GM12875 (cell line): ENCODE results near the gene ABLIM3.
"Not testable (repeated sequence)": the region's sequence is repeated elsewhere in the genome, so short reads cannot be mapped to it uniquely, and the experiment has no call there.

ENCODE experiments used
- H3K4me3 ChIP-seq: one replicate; pipeline ENCODE4 v1.5.1; 2011; ENCODE audit warnings: low read depth, low read length, control low read depth
- TF ChIP-seq, protein P1 (sequence below): IDR thresholded peaks from 2 replicates; pipeline ENCODE4 v1.5.1; 2011; ENCODE audit warnings: low read depth, mild to moderate bottlenecking, control low read depth, inconsistent platforms, low read length, moderate library complexity, borderline replicate concordance; ENCODE audit not compliant: insufficient read depth

ABLIM3 gene

DNA sequence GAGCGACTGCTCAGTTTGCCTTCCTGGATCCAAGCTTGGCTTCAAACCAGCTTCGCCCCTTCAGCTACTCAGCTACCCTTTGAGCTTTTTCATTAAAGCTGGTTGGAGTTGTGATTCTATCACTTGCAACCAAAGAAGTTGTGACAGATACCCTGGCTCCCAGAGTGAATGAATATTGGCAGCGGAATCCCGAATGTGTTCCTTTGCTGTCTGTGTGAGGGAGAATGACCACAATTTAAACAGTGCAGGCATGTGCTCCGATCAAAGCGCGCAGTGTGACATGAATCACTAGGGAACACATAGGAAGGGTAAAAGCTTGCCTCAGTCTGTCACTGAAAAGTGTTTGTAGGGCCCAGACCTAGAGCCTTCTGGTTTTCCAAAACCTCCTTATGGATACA is 123.8 kb downstream of the ABLIM3 start:
- no peak overlapping the region for H3K4me3 ChIP-seq
- TF ChIP-seq, protein P1, sequence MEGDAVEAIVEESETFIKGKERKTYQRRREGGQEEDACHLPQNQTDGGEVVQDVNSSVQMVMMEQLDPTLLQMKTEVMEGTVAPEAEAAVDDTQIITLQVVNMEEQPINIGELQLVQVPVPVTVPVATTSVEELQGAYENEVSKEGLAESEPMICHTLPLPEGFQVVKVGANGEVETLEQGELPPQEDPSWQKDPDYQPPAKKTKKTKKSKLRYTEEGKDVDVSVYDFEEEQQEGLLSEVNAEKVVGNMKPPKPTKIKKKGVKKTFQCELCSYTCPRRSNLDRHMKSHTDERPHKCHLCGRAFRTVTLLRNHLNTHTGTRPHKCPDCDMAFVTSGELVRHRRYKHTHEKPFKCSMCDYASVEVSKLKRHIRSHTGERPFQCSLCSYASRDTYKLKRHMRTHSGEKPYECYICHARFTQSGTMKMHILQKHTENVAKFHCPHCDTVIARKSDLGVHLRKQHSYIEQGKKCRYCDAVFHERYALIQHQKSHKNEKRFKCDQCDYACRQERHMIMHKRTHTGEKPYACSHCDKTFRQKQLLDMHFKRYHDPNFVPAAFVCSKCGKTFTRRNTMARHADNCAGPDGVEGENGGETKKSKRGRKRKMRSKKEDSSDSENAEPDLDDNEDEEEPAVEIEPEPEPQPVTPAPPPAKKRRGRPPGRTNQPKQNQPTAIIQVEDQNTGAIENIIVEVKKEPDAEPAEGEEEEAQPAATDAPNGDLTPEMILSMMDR: no peak

DNA sequence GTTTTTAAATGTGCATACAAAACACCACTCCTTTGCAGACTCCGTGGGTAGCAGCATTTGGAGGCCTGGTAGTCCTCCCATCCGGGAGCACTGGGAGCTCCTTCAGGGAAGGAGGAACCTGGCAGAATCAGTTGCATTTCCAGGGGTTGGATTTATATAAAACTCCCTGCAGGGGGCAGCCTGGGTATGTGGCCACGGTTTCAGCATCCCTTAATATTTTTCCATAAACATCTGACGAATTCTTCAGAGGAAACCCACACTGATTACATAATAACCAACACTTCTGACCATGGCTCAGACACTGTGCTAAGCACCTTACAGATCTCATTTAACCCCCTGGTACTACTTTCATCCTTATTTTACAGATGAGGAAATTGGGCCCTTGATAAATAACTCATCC is 124.3 kb downstream of the ABLIM3 start:
- TF ChIP-seq, protein P1: no peak
- no peak overlapping the region for H3K4me3 ChIP-seq

DNA sequence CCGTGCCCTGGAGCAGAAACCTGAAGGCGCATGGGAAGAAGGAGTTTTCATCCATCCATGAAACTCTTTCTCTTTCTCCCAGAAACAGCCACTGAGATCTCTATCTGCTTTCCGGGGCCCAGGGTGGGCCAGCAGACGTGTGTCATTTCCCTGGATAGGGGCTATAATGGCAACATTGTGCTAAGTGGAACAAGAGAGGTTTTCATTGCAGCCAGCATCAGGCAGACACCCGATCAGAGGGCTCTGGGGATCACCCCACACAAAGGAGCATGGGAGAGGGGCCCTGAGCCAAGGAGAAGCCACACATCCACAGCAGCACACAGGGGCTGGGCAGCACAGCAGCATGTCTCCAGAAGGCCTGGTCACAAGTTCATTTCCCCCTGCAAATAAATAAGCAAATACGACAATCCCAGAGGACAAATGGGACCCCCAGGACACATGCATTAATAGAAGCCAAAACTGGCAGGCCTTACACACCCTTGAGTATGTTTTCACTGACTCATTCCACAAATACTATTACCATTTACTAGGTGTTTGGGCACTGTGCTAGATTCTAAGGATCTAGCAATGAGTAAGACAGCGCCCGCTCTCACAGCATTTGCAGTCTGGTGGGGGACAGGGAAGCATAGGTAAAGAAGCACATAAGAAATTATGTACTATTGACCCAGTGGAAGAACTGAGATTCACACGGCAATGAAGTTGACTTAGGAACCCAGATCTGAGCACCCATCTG is 126.1 kb downstream of the ABLIM3 start:
- H3K4me3 ChIP-seq: no peak overlapping the region
- TF ChIP-seq, protein P1: no peak

DNA sequence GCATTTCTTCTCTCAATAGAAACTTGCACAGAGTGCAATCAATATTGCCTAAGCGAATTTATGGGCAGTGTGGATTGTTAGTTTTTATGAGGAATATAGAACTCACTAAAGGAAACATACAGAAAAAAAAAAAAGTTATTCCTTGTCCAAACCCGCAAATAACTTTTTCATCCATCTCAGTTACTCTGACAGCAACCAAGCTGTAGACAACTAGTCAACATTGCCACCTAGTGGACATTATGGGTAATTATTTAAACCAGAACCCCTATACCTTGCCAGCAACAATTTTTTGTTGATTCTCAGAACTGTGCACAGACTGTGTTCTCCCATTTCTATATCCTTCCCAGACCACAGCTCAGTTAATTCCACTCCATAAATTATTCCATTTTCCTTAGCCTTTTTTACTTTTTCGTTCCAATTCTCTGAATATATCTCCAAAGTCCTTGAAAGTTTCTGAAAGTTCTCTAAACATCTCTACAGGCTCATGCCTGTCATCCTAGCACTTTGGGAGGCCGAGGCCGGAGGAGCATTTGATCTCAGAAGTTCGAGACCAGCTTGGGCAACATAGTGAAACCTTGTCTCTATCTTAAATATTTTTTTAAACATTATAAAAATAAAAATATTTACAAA is 127.8 kb downstream of the ABLIM3 start:
- TF ChIP-seq, protein P1: peak; percentile 36; the same call in 1 of the 2 replicates
- H3K4me3 ChIP-seq: no peak overlapping the region

DNA sequence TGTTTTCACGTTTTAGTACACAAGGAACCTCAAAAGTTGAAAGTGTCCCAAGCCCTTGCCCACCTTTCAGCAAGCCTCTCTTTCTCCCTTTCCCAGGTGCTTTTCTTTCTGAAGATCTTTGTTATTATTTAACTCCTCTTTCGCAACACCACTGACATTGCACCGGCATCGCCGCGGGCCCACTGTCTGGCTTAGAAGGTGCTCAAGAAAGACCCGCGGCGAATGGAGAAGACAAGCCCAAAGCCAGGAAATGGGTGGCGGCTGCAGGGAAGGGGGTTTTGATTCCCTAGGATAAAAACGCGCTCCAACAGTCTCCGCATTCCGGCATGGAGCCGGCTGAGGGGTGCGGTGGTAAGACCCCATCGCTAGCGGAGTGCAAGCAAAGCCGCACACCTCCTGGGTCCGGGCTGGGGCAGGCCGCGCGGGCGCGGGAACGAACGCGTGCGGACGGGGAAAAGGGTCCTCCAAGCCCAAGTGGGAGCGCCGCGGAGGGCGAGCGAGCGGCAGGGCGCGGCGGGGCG is 130.0 kb downstream of the ABLIM3 start:
- no peak overlapping the region for H3K4me3 ChIP-seq
- TF ChIP-seq, protein P1: no peak

DNA sequence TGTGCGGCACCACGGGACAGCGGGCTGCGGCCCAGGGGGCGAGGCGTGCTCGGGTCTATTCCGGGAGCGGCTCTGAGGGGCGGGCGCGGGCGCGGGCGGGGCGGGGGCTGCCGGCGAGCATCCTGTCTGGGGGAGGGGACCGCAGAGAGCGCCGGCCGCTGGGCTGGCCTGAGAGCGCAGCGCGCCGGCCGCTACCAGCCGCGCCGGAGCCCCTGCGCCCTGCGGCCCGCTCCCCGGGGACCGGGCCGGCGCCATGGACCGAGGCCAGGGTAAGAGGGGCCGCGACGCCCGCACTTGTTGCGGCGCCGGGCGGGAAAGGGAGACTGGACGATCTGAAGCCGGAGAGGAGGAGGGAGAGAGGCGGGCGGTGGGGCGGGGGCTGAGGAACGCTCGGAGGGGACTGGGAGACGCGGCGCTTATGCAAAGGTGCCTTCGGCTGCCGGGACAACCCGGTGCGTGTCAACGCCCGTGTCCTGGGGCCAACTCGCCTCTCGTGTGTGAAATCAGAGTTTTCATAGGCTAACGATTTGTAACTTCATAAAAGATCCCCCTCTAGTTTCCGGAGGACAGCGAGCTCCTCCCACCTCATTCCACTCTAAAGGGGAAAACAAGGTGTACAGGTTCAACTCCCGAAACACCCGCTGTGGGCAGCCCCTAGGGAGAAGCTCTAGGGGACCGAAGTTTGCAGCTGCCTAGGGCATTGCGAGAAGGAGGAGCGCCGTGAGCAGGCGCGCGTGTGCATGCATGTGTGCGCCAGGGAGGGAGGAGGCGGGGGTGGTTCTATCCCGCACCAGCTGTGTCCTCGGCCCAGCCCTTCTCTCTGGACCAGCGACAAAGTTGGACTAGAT is 130.6 kb downstream of the ABLIM3 start, which contains the start of gene AFAP1L1:
AFAP1L1 (plus strand) TSS at position 144 of the 848 bp plus-strand sequence; CDS start at position 254, 110 bp downstream.
- H3K4me3 ChIP-seq: no peak within 1 kb of the TSS
- TF ChIP-seq, protein P1: no peak

DNA sequence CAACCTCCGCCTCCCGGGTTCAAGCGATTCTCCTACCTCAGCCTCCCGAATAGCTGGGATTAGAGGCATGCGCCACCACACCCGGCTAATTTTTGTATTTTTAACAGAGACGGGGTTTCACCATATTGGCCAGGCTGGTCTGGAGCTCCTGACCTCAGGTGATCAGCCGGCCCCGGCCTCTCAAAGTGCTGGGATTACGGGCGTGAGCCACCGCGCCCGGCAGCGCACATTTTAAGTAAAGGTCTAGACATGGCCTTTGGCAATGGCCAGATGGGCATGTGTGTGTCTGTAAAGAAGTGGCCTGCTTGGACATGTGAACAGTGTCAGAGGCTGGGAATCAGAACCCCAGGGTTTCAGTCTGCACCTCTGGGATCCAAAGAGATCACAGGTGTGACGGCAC is 131.5 kb downstream of the ABLIM3 start:
- H3K4me3 ChIP-seq: not testable (repeated sequence)
